T-helper 22 cell (primary cell): Measurements from ENCODE around the gene MAML3.

Source experiments
- DNase-seq: peaks from one replicate; pipeline ENCODE4 v3.0.0-alpha.2; 2020; ENCODE audit warnings: low read depth

The MAML3 gene

GRCh38 chr4:139682741-139683151 lies 471.2 kb downstream of the MAML3 start:
- DNase-seq: no peak

GRCh38 chr4:139682309-139682708 lies 471.7 kb downstream of the MAML3 start:
- no peak for DNase-seq

GRCh38 chr4:139676913-139677585 lies 476.9 kb downstream of the MAML3 start:
- DNase-seq: no peak

- DNase-seq: no peak
Observed at GRCh38 chr4:139676365-139676764, 477.6 kb downstream of the MAML3 start.

- DNase-seq: no peak
Observed at GRCh38 chr4:139675651-139676050, 478.3 kb downstream of the MAML3 start.

GRCh38 chr4:139674875-139675550 lies 479.0 kb downstream of the MAML3 start:
- no peak for DNase-seq

- DNase-seq: no peak
Observed at GRCh38 chr4:139672732-139673131, 481.3 kb downstream of the MAML3 start.

- no peak for DNase-seq
Observed at GRCh38 chr4:139672215-139672614, 481.8 kb downstream of the MAML3 start.

- no peak for DNase-seq
Observed at GRCh38 chr4:139670775-139671174, 483.2 kb downstream of the MAML3 start.

GRCh38 chr4:139669890-139670289 lies 484.1 kb downstream of the MAML3 start:
- DNase-seq: no peak

- DNase-seq: no peak
Observed at GRCh38 chr4:139669335-139669734, 484.6 kb downstream of the MAML3 start.

- no peak for DNase-seq
Observed at GRCh38 chr4:139668658-139669201, 485.3 kb downstream of the MAML3 start.

GRCh38 chr4:139668036-139668435 lies 485.9 kb downstream of the MAML3 start:
- DNase-seq: no peak
